Measurements from ENCODE around the gene LMOD1.

The LMOD1 gene

GRCh38 chr1:201930137-201930536, 16.2 kb downstream of the LMOD1 start:
- DNase-seq (ENCODE audit: insufficient read length), result no peak
- TF ChIP-seq POLR2A (IDR thresholded peaks at IDR 0.05; ENCODE audit: low read depth, low read length) (no peak), POLR2AphosphoS5 (IDR thresholded peaks at IDR 0.05; ENCODE audit: low read depth, low read length) (no peak), TAF1 (IDR thresholded peaks at IDR 0.05; ENCODE audit: borderline replicate concordance, low read depth, low read length) (no peak)
- no peak for FAIRE-seq

- FAIRE-seq (no peak), DNase-seq (ENCODE audit: insufficient read length) (no peak)
- TF ChIP-seq TAF1 (IDR thresholded peaks at IDR 0.05; ENCODE audit: borderline replicate concordance, low read depth, low read length), result no peak
- TF ChIP-seq POLR2AphosphoS5 (IDR thresholded peaks at IDR 0.05; ENCODE audit: low read depth, low read length), result no peak
- no peak for TF ChIP-seq POLR2A (IDR thresholded peaks at IDR 0.05; ENCODE audit: low read depth, low read length)
Observed at GRCh38 chr1:201928266-201928665, 18.1 kb downstream of the LMOD1 start.

GRCh38 chr1:201925981-201926645, 20.2 kb downstream of the LMOD1 start:
- DNase-seq (ENCODE audit: insufficient read length) (no peak), FAIRE-seq (no peak)
- TF ChIP-seq POLR2A (IDR thresholded peaks at IDR 0.05; ENCODE audit: low read depth, low read length), result no peak
- no peak for TF ChIP-seq POLR2AphosphoS5 (IDR thresholded peaks at IDR 0.05; ENCODE audit: low read depth, low read length)
- no peak for TF ChIP-seq TAF1 (IDR thresholded peaks at IDR 0.05; ENCODE audit: borderline replicate concordance, low read depth, low read length)

- DNase-seq (ENCODE audit: insufficient read length) (no peak), FAIRE-seq (no peak)
- TF ChIP-seq TAF1 (IDR thresholded peaks at IDR 0.05; ENCODE audit: borderline replicate concordance, low read depth, low read length) (no peak), POLR2A (IDR thresholded peaks at IDR 0.05; ENCODE audit: low read depth, low read length) (no peak), POLR2AphosphoS5 (IDR thresholded peaks at IDR 0.05; ENCODE audit: low read depth, low read length) (no peak)
Observed at GRCh38 chr1:201925301-201925567, 21.1 kb downstream of the LMOD1 start.

DNA sequence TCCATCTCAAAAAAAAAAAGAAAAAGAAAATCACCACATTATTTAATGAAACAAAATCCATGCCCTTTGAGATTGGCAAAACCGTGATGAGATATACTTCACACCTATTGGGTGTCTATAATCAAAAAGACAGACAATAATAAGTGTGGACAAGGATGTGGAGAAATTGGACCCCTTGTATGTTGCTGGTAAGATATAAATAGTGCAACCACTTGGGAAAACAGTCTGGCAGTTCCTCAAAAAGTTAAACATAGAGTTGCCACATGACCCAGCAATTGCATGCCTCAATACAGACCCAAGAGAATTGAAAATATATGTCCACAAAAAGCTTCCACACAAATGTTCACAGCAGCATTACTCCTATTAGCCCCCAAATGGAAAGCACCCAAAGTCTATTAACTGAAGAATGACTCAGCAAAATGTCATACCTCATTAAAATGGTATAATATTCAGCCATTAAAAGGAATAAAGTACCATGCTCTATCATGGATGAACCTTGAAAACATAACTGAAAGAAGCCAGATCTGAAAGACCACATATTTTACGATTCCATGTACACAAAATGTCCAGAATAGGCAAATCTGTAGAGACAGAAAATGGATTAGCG, 24.3 kb downstream of the LMOD1 start:
- DNase-seq (ENCODE audit: insufficient read length), result no peak
- no peak for FAIRE-seq
- TF ChIP-seq POLR2AphosphoS5 (IDR thresholded peaks at IDR 0.05; ENCODE audit: low read depth, low read length) (no peak), TAF1 (IDR thresholded peaks at IDR 0.05; ENCODE audit: borderline replicate concordance, low read depth, low read length) (no peak), POLR2A (IDR thresholded peaks at IDR 0.05; ENCODE audit: low read depth, low read length) (no peak)

- no peak for FAIRE-seq
- no peak for DNase-seq (ENCODE audit: insufficient read length)
- no peak for TF ChIP-seq POLR2A (IDR thresholded peaks at IDR 0.05; ENCODE audit: low read depth, low read length)
- TF ChIP-seq POLR2AphosphoS5 (IDR thresholded peaks at IDR 0.05; ENCODE audit: low read depth, low read length), result no peak
- TF ChIP-seq TAF1 (IDR thresholded peaks at IDR 0.05; ENCODE audit: borderline replicate concordance, low read depth, low read length), result no peak
Observed at GRCh38 chr1:201918343-201918742, 28.0 kb downstream of the LMOD1 start.

DNA sequence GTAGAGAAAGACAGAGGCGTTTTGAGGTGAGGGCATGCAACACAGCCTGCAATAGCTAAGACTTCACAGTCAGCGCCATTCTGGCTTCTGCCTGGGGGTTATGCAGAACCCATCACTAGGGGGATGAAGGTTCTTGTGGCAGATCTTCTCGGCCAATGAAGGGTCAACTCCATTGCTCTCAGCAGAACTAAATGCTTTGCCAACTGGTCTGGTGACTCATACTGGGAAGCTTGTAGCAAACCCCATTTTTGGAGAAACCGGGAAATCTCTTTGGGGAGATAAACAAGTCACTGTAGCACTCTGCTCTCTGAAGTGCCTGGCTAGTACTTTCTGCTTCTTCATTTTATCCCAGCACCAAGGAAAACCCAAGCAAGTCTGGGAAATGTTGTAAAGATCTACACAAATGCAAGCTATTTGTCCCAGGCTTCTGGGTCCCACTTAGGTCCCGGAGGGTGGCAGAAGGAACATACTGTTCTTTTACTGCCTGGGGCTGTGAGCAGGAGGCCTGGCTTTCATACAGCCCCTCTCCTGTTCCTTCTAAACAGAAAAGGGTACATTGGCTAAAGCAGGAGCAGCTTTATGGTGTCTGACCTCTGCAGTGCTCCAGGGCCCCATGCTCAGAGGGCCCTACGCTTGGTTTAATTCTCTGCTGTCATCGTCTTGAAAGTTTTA, 28.9 kb downstream of the LMOD1 start:
- no peak for TF ChIP-seq POLR2A (IDR thresholded peaks at IDR 0.05; ENCODE audit: low read depth, low read length)
- FAIRE-seq (no peak), DNase-seq (ENCODE audit: insufficient read length) (no peak)

DNA sequence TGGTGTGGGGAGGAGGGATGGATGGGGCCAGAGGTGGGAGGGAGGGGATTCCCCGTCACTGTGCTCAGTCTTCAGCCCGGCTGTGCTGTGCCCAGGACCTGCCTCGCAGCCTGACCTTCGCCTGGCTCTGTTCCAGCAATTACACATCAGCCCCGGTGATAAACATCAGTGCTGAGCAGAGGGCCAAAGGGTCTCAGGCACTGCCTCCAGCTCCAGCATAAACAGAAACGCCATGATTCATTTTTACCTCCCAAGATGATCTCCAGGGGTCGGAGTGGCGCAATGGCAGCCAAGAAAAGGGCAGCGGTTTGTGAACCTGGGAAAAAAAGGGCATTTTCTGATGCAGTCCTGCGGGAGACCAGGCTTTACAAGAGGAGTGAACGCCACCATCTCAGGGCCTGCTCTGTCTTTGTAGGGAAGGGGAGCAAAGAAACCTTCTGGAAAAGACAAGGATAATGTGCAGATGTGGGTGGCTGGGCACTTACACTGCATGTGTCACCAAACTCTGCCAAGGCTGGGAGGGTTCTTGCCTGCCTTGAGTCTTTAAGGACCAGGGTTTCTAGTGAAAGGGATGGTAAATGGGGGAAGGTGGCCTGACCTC, 29.6 kb downstream of the LMOD1 start:
- DNase-seq (ENCODE audit: insufficient read length), result no peak
- no peak for TF ChIP-seq POLR2A (IDR thresholded peaks at IDR 0.05; ENCODE audit: low read depth, low read length)
- no peak for TF ChIP-seq TAF1 (IDR thresholded peaks at IDR 0.05; ENCODE audit: borderline replicate concordance, low read depth, low read length)
- no peak for TF ChIP-seq POLR2AphosphoS5 (IDR thresholded peaks at IDR 0.05; ENCODE audit: low read depth, low read length)
- FAIRE-seq, result peak; percentile 30

DNA sequence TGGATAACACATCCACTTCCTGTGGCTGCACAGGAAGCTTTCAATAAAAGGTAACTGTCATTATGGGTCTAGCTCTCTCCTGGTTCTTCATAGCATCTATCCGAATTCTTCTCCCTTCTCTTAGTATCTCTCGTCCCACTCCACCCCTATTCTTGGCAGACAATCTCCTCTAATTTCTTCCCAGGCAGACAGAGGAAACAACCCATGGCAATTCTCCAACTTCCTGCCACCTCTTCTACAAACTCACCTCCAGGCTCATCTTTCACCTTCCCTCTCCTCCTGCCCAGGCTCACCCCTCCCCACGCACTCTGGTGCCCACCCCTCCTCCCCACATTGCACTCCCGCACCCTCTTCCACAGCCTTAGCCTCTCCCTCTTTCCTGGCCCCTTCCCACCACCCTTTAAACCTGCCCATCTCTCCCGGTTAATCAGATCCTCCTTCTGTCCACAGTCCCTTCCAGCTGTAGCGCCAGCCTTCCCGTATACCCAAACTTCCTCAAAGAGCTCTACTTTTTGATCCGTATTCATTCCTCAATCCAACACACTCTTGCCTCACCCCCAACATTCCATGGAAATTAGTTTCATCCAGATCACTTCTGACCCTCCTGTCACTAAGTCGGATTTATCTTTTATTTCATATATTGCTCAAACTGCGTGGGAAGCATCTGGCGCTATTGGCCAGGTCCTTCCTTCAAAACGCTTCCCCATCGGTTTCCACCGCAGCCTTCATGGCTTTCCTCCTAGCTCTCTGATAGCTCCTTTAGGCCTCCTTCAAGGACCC, 31.7 kb downstream of the LMOD1 start:
- DNase-seq (ENCODE audit: insufficient read length) (no peak), FAIRE-seq (no peak)
- TF ChIP-seq POLR2A (IDR thresholded peaks at IDR 0.05; ENCODE audit: low read depth, low read length) (no peak), POLR2AphosphoS5 (IDR thresholded peaks at IDR 0.05; ENCODE audit: low read depth, low read length) (no peak), TAF1 (IDR thresholded peaks at IDR 0.05; ENCODE audit: borderline replicate concordance, low read depth, low read length) (no peak)

DNA sequence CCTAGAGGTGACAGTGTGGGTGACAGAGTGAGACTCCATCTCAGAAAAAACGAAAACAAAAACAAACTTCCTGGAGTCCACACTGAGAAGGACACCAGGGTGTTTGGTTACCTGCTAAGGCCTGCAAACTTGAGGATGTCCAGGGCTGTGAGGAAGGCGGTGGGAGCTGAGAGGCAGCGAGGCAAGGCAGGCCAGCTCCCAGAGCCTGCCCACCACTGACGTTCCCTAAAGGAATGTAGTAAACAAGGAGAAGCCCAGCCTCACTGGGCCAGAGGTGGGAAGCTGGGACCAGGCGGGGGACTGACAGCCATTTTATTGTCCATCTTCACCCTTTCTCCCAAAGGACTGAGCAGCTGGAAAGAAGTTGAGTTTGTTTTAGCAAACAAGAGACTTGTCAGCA, 33.5 kb downstream of the LMOD1 start:
- DNase-seq (ENCODE audit: insufficient read length), result no peak
- FAIRE-seq, result no peak
- TF ChIP-seq POLR2A (IDR thresholded peaks at IDR 0.05; ENCODE audit: low read depth, low read length), result no peak
- TF ChIP-seq TAF1 (IDR thresholded peaks at IDR 0.05; ENCODE audit: borderline replicate concordance, low read depth, low read length), result no peak
- TF ChIP-seq POLR2AphosphoS5 (IDR thresholded peaks at IDR 0.05; ENCODE audit: low read depth, low read length), result no peak

GRCh38 chr1:201911826-201912571, 34.3 kb downstream of the LMOD1 start:
- DNase-seq (ENCODE audit: insufficient read length) (no peak), FAIRE-seq (no peak)
- TF ChIP-seq POLR2A (IDR thresholded peaks at IDR 0.05; ENCODE audit: low read depth, low read length) (no peak), TAF1 (IDR thresholded peaks at IDR 0.05; ENCODE audit: borderline replicate concordance, low read depth, low read length) (no peak), POLR2AphosphoS5 (IDR thresholded peaks at IDR 0.05; ENCODE audit: low read depth, low read length) (no peak)

All from GM12892 (cell line).